Coronary artery (tissue), 2 donors: Measurements from ENCODE around the gene OVCH1.

Experiments used
- DNase-seq: peaks from one replicate; pipeline ENCODE4 v3.0.0-alpha.2; 2017; ENCODE audit warnings: low spot score
- H3K27ac ChIP-seq, 2 donors: fragments of 200-600 bp; sonication (generic); one replicate each; pipeline ENCODE4 v1.5.1; 2016 to 2019
- H3K4me3 ChIP-seq: fragments of 200-600 bp; sonication (generic); 2 replicates; pipeline ENCODE4 v1.5.1; 2016; ENCODE audit warnings: mild to moderate bottlenecking, moderate library complexity
- CTCF ChIP-seq: fragments of 200-600 bp; sonication (generic); IDR thresholded peaks from one replicate; pipeline ENCODE4 v1.5.1; 2019; ENCODE audit warnings: antibody characterized with exemption

OVCH1 gene

GRCh38 chr12:29505122-29505521 lies 7.6 kb upstream of the OVCH1 start:
- no peak for DNase-seq
- TF ChIP-seq CTCF, result no peak
- H3K4me3 ChIP-seq, result no peak overlapping the region
- no peak overlapping the region for H3K27ac ChIP-seq

- DNase-seq, result no peak
- Histone ChIP-seq H3K27ac (no peak overlapping the region), H3K4me3 (no peak overlapping the region)
- TF ChIP-seq CTCF, result no peak
These were observed 5.8 kb upstream of the OVCH1 start for GRCh38 chr12:29503283-29503682.

GRCh38 chr12:29499235-29499634 lies 1.7 kb upstream of the OVCH1 start:
- no peak for DNase-seq
- Histone ChIP-seq H3K4me3 (no peak overlapping the region), H3K27ac (no peak overlapping the region)
- TF ChIP-seq CTCF, result no peak

GRCh38 chr12:29492891-29493290 lies 4.6 kb downstream of the OVCH1 start:
- no peak for DNase-seq
- no peak overlapping the region for H3K27ac ChIP-seq
- no peak for TF ChIP-seq CTCF
- H3K4me3 ChIP-seq, result no peak overlapping the region

- H3K27ac ChIP-seq, result no peak overlapping the region
- TF ChIP-seq CTCF, result no peak
- H3K4me3 ChIP-seq, result no peak overlapping the region
- DNase-seq, result no peak
These were observed 10.5 kb downstream of the OVCH1 start for GRCh38 chr12:29486972-29487371.

- Histone ChIP-seq H3K4me3 (no peak overlapping the region), H3K27ac (no peak overlapping the region)
- DNase-seq, result no peak
- no peak for TF ChIP-seq CTCF
These were observed 34.3 kb downstream of the OVCH1 start for GRCh38 chr12:29463198-29463597.

- H3K27ac ChIP-seq, result no peak overlapping the region
- H3K4me3 ChIP-seq, result no peak overlapping the region
- no peak for DNase-seq
- no peak for TF ChIP-seq CTCF
These were observed 37.4 kb downstream of the OVCH1 start for GRCh38 chr12:29460082-29460481.
